ENCODE measurements around the gene ABCC4.

Gene ABCC4

GRCh38 chr13:95128045-95128643 is 173.1 kb downstream of the ABCC4 start:
- in situ Hi-C loops (cut with MboI; ENCODE audit: low sequenced_read_pairs): no loop called here

- in situ Hi-C loops (cut with MboI; ENCODE audit: low sequenced_read_pairs): no loop called here
These were observed 176.3 kb downstream of the ABCC4 start for GRCh38 chr13:95124959-95125358.

GRCh38 chr13:95123726-95124125 is 177.5 kb downstream of the ABCC4 start:
- in situ Hi-C loops (cut with MboI; ENCODE audit: low sequenced_read_pairs): no loop called here

- in situ Hi-C loops (cut with MboI; ENCODE audit: low sequenced_read_pairs): no loop called here
These were observed 179.2 kb downstream of the ABCC4 start for GRCh38 chr13:95122063-95122462.

GRCh38 chr13:95121516-95121915 is 179.7 kb downstream of the ABCC4 start:
- in situ Hi-C loops (cut with MboI; ENCODE audit: low sequenced_read_pairs): no loop called here

GRCh38 chr13:95120650-95121049 is 180.6 kb downstream of the ABCC4 start:
- in situ Hi-C loops (cut with MboI; ENCODE audit: low sequenced_read_pairs): no loop called here

- in situ Hi-C loops (cut with MboI; ENCODE audit: low sequenced_read_pairs): no loop called here
These were observed 182.5 kb downstream of the ABCC4 start for GRCh38 chr13:95118541-95119324.

GRCh38 chr13:95117092-95117491 is 184.2 kb downstream of the ABCC4 start:
- in situ Hi-C loops (cut with MboI; ENCODE audit: low sequenced_read_pairs): no loop called here

GRCh38 chr13:95115525-95115924 is 185.7 kb downstream of the ABCC4 start:
- in situ Hi-C loops (cut with MboI; ENCODE audit: low sequenced_read_pairs): no loop called here

- in situ Hi-C loops (cut with MboI; ENCODE audit: low sequenced_read_pairs): no loop called here
These were observed 187.7 kb downstream of the ABCC4 start for GRCh38 chr13:95113601-95114000.

- in situ Hi-C loops (cut with MboI; ENCODE audit: low sequenced_read_pairs): no loop called here
These were observed 188.4 kb downstream of the ABCC4 start for GRCh38 chr13:95112883-95113282.

GRCh38 chr13:95111608-95112007 is 189.6 kb downstream of the ABCC4 start:
- in situ Hi-C loops (cut with MboI; ENCODE audit: low sequenced_read_pairs): no loop called here

GRCh38 chr13:95106562-95106961 is 194.7 kb downstream of the ABCC4 start:
- in situ Hi-C loops (cut with MboI; ENCODE audit: low sequenced_read_pairs): no loop called here

GRCh38 chr13:95100525-95101433 is 200.5 kb downstream of the ABCC4 start:
- in situ Hi-C loops (cut with MboI; ENCODE audit: low sequenced_read_pairs): no loop called here

- in situ Hi-C loops (cut with MboI; ENCODE audit: low sequenced_read_pairs): no loop called here
These were observed 201.7 kb downstream of the ABCC4 start for GRCh38 chr13:95099541-95099940.

GRCh38 chr13:95098916-95099315 is 202.3 kb downstream of the ABCC4 start:
- in situ Hi-C loops (cut with MboI; ENCODE audit: low sequenced_read_pairs): no loop called here

- in situ Hi-C loops (cut with MboI; ENCODE audit: low sequenced_read_pairs): no loop called here
These were observed 209.5 kb downstream of the ABCC4 start for GRCh38 chr13:95091755-95092154.

- in situ Hi-C loops (cut with MboI; ENCODE audit: low sequenced_read_pairs): no loop called here
These were observed 213.4 kb downstream of the ABCC4 start for GRCh38 chr13:95087746-95088305.

GRCh38 chr13:95086761-95087160 is 214.5 kb downstream of the ABCC4 start:
- in situ Hi-C loops (cut with MboI; ENCODE audit: low sequenced_read_pairs): no loop called here

- in situ Hi-C loops (cut with MboI; ENCODE audit: low sequenced_read_pairs): no loop called here
These were observed 217.5 kb downstream of the ABCC4 start for GRCh38 chr13:95083758-95084157.

GRCh38 chr13:95083066-95083465 is 218.2 kb downstream of the ABCC4 start:
- in situ Hi-C loops (cut with MboI; ENCODE audit: low sequenced_read_pairs): no loop called here

Data from HL-60/S4 treated with retinoic acid at 250 ng/mL for 4 days and 3 days (cell line).